NCI-H2227 (cell line): Measurements from ENCODE around the gene FTL.

Experiments used
- DNase-seq: peaks from one replicate; lab custom pipeline; 2025; ENCODE audit not compliant: unreplicated experiment; lab: John Stamatoyannopoulos, UW

FTL gene

GRCh38 chr19:48991011-48991609 lies 26.0 kb downstream of the FTL start:
- DNase-seq: no peak

GRCh38 chr19:48991873-48992580 lies 26.9 kb downstream of the FTL start:
- DNase-seq: peak; percentile 53

- peak; percentile 42 for DNase-seq
Measured at GRCh38 chr19:48992581-48993174, 27.6 kb downstream of the FTL start.

GRCh38 chr19:48993175-48994034 lies 28.3 kb downstream of the FTL start, which contains the start of the genes GYS1 and RUVBL2:
GYS1 (minus strand) TSS chr19:48993309; CDS start chr19:48993112, 197 bp downstream.
RUVBL2 (plus strand) TSS chr19:48993887; CDS start chr19:48993912, 25 bp downstream.
- DNase-seq: peak; percentile 98

- DNase-seq: no peak
Measured at GRCh38 chr19:48994035-48994386, 28.9 kb downstream of the FTL start.

- DNase-seq: peak; percentile 39
Measured at GRCh38 chr19:48997972-48998371, 32.9 kb downstream of the FTL start.

- DNase-seq: peak; percentile 21
Measured at GRCh38 chr19:48999481-49000325, 34.6 kb downstream of the FTL start.

GRCh38 chr19:49004133-49004532 lies 39.0 kb downstream of the FTL start:
- DNase-seq: no peak

- no peak for DNase-seq
Measured at GRCh38 chr19:49004964-49005614, 40.0 kb downstream of the FTL start.

GRCh38 chr19:49006905-49007304 lies 41.8 kb downstream of the FTL start:
- DNase-seq: no peak

- DNase-seq: no peak
Measured at GRCh38 chr19:49009828-49010227, 44.7 kb downstream of the FTL start.

- DNase-seq: no peak
Measured at GRCh38 chr19:49010453-49010852, 45.3 kb downstream of the FTL start.

- no peak for DNase-seq
Measured at GRCh38 chr19:49011194-49011593, 46.1 kb downstream of the FTL start.

- no peak for DNase-seq
Measured at GRCh38 chr19:49014123-49014869, 49.2 kb downstream of the FTL start.

- no peak for DNase-seq
Measured at GRCh38 chr19:49014870-49015255, 49.8 kb downstream of the FTL start.

GRCh38 chr19:49016067-49016839 lies 51.1 kb downstream of the FTL start:
- DNase-seq: no peak
